ENCODE results near the gene RTN4IP1.

Gene RTN4IP1

DNA sequence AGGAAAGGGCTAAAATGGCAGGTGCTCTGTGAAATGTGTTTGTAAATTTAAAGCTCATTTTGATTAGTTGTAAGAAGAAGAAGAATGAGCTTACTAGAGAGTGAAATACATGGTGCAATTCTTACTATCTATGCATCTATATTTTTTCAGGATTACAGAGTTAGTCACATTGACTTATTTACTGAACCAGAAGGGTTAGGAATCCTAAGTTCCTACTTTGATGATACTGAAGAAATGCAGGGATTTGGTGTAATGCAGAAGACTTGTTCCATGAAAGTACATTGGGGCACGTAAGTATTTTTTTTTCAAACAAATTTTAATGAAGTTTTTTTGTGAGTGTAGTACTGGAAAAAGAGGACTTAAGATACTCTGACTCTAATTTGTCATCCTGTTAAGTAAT, 99.3 kb downstream of the RTN4IP1 start:
- Histone ChIP-seq H3K27me3 (ENCODE audit: control insufficient read depth in 5 of 5, insufficient read depth in 4 of 5, low read length in 5 of 5) (no peaks in the 10 kb centered on the region), H3K4me3 (ENCODE audit: low read depth in 1 of 5, low read length in 5 of 5) (no peak overlapping the region), H3K4me1 (ENCODE audit: control insufficient read depth in 5 of 5, insufficient read depth in 5 of 5, low read length in 5 of 5) (peaks cover 0 to 3% (median 0%) of the 10 kb centered on the region in 5 donors), H3K27ac (ENCODE audit: low read depth, low read length) (no peak overlapping the region), H3K9ac (ENCODE audit: low read length in 5 of 5) (no peak overlapping the region), H3K36me3 (ENCODE audit: control insufficient read depth in 5 of 5, insufficient read depth in 5 of 5, low read length in 5 of 5) (peaks cover 12 to 58% (median 28%) of the 10 kb centered on the region in 5 donors), H3K9me3 (ENCODE audit: control insufficient read depth in 5 of 5, low read length in 5 of 5) (no peaks in the 10 kb centered on the region)

DNA sequence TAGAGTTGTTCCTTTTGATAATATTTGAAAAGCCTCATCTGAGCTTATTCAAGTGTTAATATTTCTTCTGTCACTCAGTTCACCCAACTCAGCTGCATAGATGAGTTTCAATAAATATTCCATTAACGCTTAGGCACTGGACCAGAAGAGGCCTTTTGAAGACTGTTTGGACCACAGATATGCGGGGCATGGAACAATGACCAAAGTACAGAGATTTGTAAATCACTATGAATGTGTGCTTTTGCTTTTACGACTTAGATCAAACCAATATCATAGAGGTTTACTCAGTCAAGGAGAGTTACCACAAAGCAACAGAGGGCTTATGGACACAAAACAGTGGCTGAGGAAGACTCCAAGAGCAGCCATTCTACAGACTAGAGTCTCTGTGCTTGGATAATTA, 99.9 kb downstream of the RTN4IP1 start:
- H3K36me3 ChIP-seq (ENCODE audit: control insufficient read depth in 5 of 5, insufficient read depth in 5 of 5, low read length in 5 of 5), result peaks cover 12 to 56% (median 25%) of the 10 kb centered on the region in 5 donors
- H3K4me1 ChIP-seq (ENCODE audit: control insufficient read depth in 5 of 5, insufficient read depth in 5 of 5, low read length in 5 of 5), result peaks cover 0 to 5% (median 0%) of the 10 kb centered on the region in 5 donors
- no peak overlapping the region for H3K4me3 ChIP-seq (ENCODE audit: low read depth in 1 of 5, low read length in 5 of 5)
- H3K9me3 ChIP-seq (ENCODE audit: control insufficient read depth in 5 of 5, low read length in 5 of 5), result no peaks in the 10 kb centered on the region
- H3K9ac ChIP-seq (ENCODE audit: low read length in 5 of 5), result no peak overlapping the region
- H3K27me3 ChIP-seq (ENCODE audit: control insufficient read depth in 5 of 5, insufficient read depth in 4 of 5, low read length in 5 of 5), result no peaks in the 10 kb centered on the region
- H3K27ac ChIP-seq (ENCODE audit: low read depth, low read length), result no peak overlapping the region

DNA sequence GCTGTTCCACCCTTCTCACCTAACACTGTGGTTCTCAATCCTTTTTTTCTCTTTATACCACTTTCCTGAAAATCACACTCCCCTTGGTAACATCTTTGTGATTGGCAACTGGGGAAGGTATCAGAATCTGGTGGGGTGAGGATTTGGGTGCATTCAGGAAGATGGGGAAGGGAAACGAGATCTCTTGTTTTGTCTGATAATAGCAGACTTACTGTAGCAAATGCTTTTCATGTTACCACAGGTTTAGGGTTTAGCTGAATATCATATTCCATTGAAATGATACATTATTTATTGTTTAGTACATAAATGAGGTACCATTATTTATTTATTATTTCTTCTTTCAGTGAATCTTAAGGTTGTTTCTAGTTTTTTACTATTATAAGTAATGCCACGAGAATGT, 100.8 kb downstream of the RTN4IP1 start:
- Histone ChIP-seq H3K9me3 (ENCODE audit: control insufficient read depth in 5 of 5, low read length in 5 of 5) (no peaks in the 10 kb centered on the region), H3K27me3 (ENCODE audit: control insufficient read depth in 5 of 5, insufficient read depth in 4 of 5, low read length in 5 of 5) (no peaks in the 10 kb centered on the region), H3K36me3 (ENCODE audit: control insufficient read depth in 5 of 5, insufficient read depth in 5 of 5, low read length in 5 of 5) (peaks cover 12 to 52% (median 23%) of the 10 kb centered on the region in 5 donors), H3K4me1 (ENCODE audit: control insufficient read depth in 5 of 5, insufficient read depth in 5 of 5, low read length in 5 of 5) (peaks cover 0 to 8% (median 4%) of the 10 kb centered on the region in 5 donors), H3K27ac (ENCODE audit: low read depth, low read length) (no peak overlapping the region), H3K4me3 (ENCODE audit: low read depth in 1 of 5, low read length in 5 of 5) (no peak overlapping the region), H3K9ac (ENCODE audit: low read length in 5 of 5) (no peak overlapping the region)

DNA sequence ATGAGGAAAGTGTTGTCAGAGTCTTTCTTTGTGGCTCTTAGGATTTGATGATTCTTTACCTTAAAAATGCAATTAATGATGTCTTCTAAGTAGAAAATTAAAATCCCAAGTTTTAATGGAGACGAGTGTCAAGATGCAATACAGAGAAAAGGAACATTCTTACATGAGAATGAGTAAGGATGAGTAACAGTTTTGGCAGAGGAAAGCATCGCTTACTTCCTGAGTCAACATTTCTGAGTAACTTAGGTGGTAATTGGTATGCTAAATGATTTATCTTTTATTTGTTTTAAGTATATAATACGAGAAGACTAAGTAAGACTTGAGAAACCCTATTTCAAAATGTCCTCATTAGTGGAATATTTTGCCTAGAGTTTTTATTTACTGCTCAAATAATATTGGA, 101.3 kb downstream of the RTN4IP1 start:
- H3K4me3 ChIP-seq (ENCODE audit: low read depth in 1 of 5, low read length in 5 of 5), result no peak overlapping the region
- H3K9me3 ChIP-seq (ENCODE audit: control insufficient read depth in 5 of 5, low read length in 5 of 5), result no peaks in the 10 kb centered on the region
- H3K27ac ChIP-seq (ENCODE audit: low read depth, low read length), result no peak overlapping the region
- peaks cover 0 to 13% (median 4%) of the 10 kb centered on the region in 5 donors for H3K4me1 ChIP-seq (ENCODE audit: control insufficient read depth in 5 of 5, insufficient read depth in 5 of 5, low read length in 5 of 5)
- H3K27me3 ChIP-seq (ENCODE audit: control insufficient read depth in 5 of 5, insufficient read depth in 4 of 5, low read length in 5 of 5), result no peaks in the 10 kb centered on the region
- H3K36me3 ChIP-seq (ENCODE audit: control insufficient read depth in 5 of 5, insufficient read depth in 5 of 5, low read length in 5 of 5), result peaks cover 12 to 52% (median 18%) of the 10 kb centered on the region in 5 donors
- no peak overlapping the region for H3K9ac ChIP-seq (ENCODE audit: low read length in 5 of 5)

DNA sequence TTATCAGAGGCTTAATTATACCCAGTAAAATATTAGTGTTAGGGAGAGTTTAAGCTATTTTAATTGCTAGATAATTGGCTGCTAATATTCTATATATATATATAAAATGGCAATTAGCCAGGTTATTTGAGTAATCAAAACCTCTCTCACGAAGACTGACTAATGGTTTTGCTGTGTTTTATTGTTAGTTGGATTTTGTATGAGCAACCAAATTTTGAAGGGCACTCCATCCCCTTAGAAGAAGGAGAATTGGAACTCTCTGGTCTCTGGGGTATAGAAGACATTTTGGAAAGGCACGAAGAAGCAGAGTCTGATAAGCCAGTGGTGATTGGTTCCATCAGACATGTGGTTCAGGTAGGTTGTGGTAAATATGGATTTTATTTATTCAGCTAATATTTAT, 102.2 kb downstream of the RTN4IP1 start:
- H3K27me3 ChIP-seq (ENCODE audit: control insufficient read depth in 5 of 5, insufficient read depth in 4 of 5, low read length in 5 of 5), result no peaks in the 10 kb centered on the region
- no peaks in the 10 kb centered on the region for H3K9me3 ChIP-seq (ENCODE audit: control insufficient read depth in 5 of 5, low read length in 5 of 5)
- no peak overlapping the region for H3K27ac ChIP-seq (ENCODE audit: low read depth, low read length)
- H3K9ac ChIP-seq (ENCODE audit: low read length in 5 of 5), result no peak overlapping the region
- H3K4me3 ChIP-seq (ENCODE audit: low read depth in 1 of 5, low read length in 5 of 5), result no peak overlapping the region
- H3K36me3 ChIP-seq (ENCODE audit: control insufficient read depth in 5 of 5, insufficient read depth in 5 of 5, low read length in 5 of 5), result peaks cover 12 to 48% (median 16%) of the 10 kb centered on the region in 5 donors
- H3K4me1 ChIP-seq (ENCODE audit: control insufficient read depth in 5 of 5, insufficient read depth in 5 of 5, low read length in 5 of 5), result peaks cover 0 to 20% (median 6%) of the 10 kb centered on the region in 5 donors

DNA sequence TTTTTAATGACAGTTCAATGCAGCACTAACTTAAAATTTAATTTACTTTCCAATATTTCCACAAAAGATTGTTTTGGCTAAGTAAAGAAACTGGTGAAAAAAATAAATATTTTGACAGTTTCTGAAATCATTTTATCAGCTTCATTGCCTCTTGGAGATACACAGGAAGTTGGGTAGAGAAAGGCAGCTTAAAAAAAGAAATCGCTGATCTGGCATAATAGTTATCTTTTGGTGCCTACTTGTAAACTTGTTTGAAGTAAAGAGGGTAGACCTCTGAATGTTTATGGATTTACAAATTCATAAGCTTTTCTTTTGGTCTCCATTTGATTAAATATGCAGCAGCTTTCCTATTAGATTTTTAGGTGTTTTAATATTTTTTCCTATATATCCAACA, 103.4 kb downstream of the RTN4IP1 start:
- Histone ChIP-seq H3K9me3 (ENCODE audit: control insufficient read depth in 5 of 5, low read length in 5 of 5) (no peaks in the 10 kb centered on the region), H3K27ac (ENCODE audit: low read depth, low read length) (no peak overlapping the region), H3K9ac (ENCODE audit: low read length in 5 of 5) (no peak overlapping the region), H3K4me1 (ENCODE audit: control insufficient read depth in 5 of 5, insufficient read depth in 5 of 5, low read length in 5 of 5) (peaks cover 0 to 20% (median 6%) of the 10 kb centered on the region in 5 donors), H3K4me3 (ENCODE audit: low read depth in 1 of 5, low read length in 5 of 5) (no peak overlapping the region), H3K27me3 (ENCODE audit: control insufficient read depth in 5 of 5, insufficient read depth in 4 of 5, low read length in 5 of 5) (no peaks in the 10 kb centered on the region), H3K36me3 (ENCODE audit: control insufficient read depth in 5 of 5, insufficient read depth in 5 of 5, low read length in 5 of 5) (peaks cover 12 to 35% (median 12%) of the 10 kb centered on the region in 5 donors)

DNA sequence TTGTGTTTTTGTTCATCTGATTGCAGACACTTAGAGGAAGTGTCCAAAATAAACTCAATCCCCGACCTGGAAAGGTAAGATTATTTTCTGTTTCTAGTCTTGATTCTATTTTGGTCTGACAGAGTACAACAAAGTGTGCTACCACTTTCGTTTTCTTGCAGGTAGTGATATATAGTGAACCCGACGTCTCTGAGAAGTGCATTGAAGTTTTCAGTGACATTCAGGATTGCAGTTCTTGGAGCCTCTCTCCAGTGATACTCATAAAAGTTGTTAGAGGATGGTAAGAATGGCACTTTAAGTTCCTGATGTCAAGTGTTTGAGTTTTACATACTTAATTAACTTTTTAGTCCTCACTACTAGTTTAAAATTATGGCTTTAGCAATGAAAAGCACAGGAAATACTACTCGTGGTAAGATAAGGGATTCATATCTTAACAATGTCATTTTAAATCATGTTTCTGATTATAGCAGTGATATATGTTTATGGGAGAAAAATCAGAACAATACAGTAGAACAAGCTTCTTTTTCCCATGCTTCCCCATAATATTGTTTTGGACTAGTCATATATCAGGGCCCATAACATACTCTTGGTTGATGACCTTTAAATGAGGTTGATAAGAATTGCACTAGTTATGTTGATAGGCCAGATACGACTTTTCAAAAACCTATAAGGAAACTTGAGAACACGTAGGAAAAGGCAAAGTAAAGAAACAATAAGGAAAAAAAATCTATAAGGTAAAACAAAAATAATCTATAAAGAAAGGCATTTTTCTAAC, 104.0 kb downstream of the RTN4IP1 start:
- Histone ChIP-seq H3K4me3 (ENCODE audit: low read depth in 1 of 5, low read length in 5 of 5) (peak overlapping the region in 4 of 5 donors; percentile 5 to 46 (median 36)), H3K27ac (ENCODE audit: low read depth, low read length) (no peak overlapping the region), H3K27me3 (ENCODE audit: control insufficient read depth in 5 of 5, insufficient read depth in 4 of 5, low read length in 5 of 5) (no peaks in the 10 kb centered on the region), H3K4me1 (ENCODE audit: control insufficient read depth in 5 of 5, insufficient read depth in 5 of 5, low read length in 5 of 5) (peaks cover 0 to 21% (median 10%) of the 10 kb centered on the region in 5 donors), H3K36me3 (ENCODE audit: control insufficient read depth in 5 of 5, insufficient read depth in 5 of 5, low read length in 5 of 5) (peaks cover 8 to 30% (median 12%) of the 10 kb centered on the region in 5 donors), H3K9me3 (ENCODE audit: control insufficient read depth in 5 of 5, low read length in 5 of 5) (no peaks in the 10 kb centered on the region), H3K9ac (ENCODE audit: low read length in 5 of 5) (peak overlapping the region in 1 of 5 donors; percentile 46)

DNA sequence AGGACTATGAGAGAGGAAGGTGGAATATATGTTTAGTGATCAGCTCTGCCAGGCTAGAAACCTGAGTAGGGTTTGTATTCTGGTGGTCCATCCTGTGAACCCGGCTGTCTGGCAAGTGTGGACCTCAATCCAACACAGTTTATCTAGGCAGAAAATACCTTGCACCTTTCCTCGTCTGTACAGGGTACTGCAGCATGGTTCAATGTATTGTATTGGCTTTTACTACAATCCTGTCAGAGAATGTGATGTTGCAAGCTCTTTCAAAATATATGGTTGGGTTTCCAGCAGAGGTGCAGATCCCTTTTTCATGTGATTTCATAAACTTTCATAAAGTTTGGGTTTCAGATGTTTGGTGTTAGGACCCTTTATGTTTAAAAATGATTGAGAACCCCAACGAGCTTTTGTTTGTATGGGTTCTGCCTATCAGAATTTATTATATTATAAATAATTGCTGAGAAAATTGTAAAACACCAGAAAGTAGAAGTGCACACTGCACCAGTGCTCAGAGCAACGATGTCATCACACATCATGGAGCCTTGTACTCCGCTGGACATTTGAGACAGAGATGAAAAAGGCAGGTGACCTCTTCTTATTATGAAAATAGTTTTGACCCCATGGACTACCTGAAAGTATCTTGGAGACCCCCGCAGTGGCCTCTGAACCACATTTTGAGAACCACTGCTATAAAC, 106.6 kb downstream of the RTN4IP1 start:
- Histone ChIP-seq H3K4me1 (ENCODE audit: control insufficient read depth in 5 of 5, insufficient read depth in 5 of 5, low read length in 5 of 5) (peaks cover 6 to 37% (median 23%) of the 10 kb centered on the region in 5 donors), H3K9me3 (ENCODE audit: control insufficient read depth in 5 of 5, low read length in 5 of 5) (no peaks in the 10 kb centered on the region), H3K9ac (ENCODE audit: low read length in 5 of 5) (no peak overlapping the region), H3K4me3 (ENCODE audit: low read depth in 1 of 5, low read length in 5 of 5) (no peak overlapping the region), H3K36me3 (ENCODE audit: control insufficient read depth in 5 of 5, insufficient read depth in 5 of 5, low read length in 5 of 5) (peaks cover 0 to 17% (median 8%) of the 10 kb centered on the region in 5 donors), H3K27ac (ENCODE audit: low read depth, low read length) (no peak overlapping the region), H3K27me3 (ENCODE audit: control insufficient read depth in 5 of 5, insufficient read depth in 4 of 5, low read length in 5 of 5) (no peaks in the 10 kb centered on the region)

All from subcutaneous abdominal adipose tissue (tissue), 5 donors.